ENCODE data around the gene SGTB.

Gene SGTB

GRCh38 chr5:65721720-65722574 lies at the start of gene SGTB, which contains the start of gene NLN:
SGTB (minus strand) TSS chr5:65722109; CDS start chr5:65720807, 1,302 bp downstream.
NLN (plus strand) TSS chr5:65722205; CDS start chr5:65722374, 169 bp downstream.
- peak; percentile 98 for DNase-seq (ENCODE audit: low spot score)

- no peak for DNase-seq (ENCODE audit: low spot score)
These were observed 49.4 kb upstream of the SGTB start for GRCh38 chr5:65771266-65771665.

- DNase-seq (ENCODE audit: low spot score), result peak; percentile 74
These were observed 47.6 kb upstream of the SGTB start for GRCh38 chr5:65769539-65769938.

- no peak for DNase-seq (ENCODE audit: low spot score)
These were observed 46.9 kb upstream of the SGTB start for GRCh38 chr5:65768723-65769346.

- DNase-seq (ENCODE audit: low spot score), result no peak
These were observed 45.7 kb upstream of the SGTB start for GRCh38 chr5:65767565-65767964.

GRCh38 chr5:65766781-65767180 lies 44.9 kb upstream of the SGTB start:
- DNase-seq (ENCODE audit: low spot score), result no peak

GRCh38 chr5:65766175-65766574 lies 44.3 kb upstream of the SGTB start:
- no peak for DNase-seq (ENCODE audit: low spot score)

GRCh38 chr5:65765582-65765981 lies 43.7 kb upstream of the SGTB start:
- no peak for DNase-seq (ENCODE audit: low spot score)

GRCh38 chr5:65762234-65762633 lies 40.3 kb upstream of the SGTB start:
- no peak for DNase-seq (ENCODE audit: low spot score)

- DNase-seq (ENCODE audit: low spot score), result peak; percentile 73
These were observed 38.8 kb upstream of the SGTB start for GRCh38 chr5:65760504-65761275.

- no peak for DNase-seq (ENCODE audit: low spot score)
These were observed 36.7 kb upstream of the SGTB start for GRCh38 chr5:65758546-65759144.

- DNase-seq (ENCODE audit: low spot score), result no peak
These were observed 31.3 kb upstream of the SGTB start for GRCh38 chr5:65753189-65753588.

GRCh38 chr5:65750938-65751337 lies 29.0 kb upstream of the SGTB start:
- DNase-seq (ENCODE audit: low spot score), result no peak

GRCh38 chr5:65749956-65750355 lies 28.0 kb upstream of the SGTB start:
- no peak for DNase-seq (ENCODE audit: low spot score)

GRCh38 chr5:65749221-65749844 lies 27.4 kb upstream of the SGTB start:
- no peak for DNase-seq (ENCODE audit: low spot score)

- DNase-seq (ENCODE audit: low spot score), result peak; percentile 75
These were observed 20.8 kb upstream of the SGTB start for GRCh38 chr5:65742565-65743231.

GRCh38 chr5:65739162-65739561 lies 17.3 kb upstream of the SGTB start:
- DNase-seq (ENCODE audit: low spot score), result no peak

GRCh38 chr5:65738305-65738704 lies 16.4 kb upstream of the SGTB start:
- no peak for DNase-seq (ENCODE audit: low spot score)

GRCh38 chr5:65737842-65738241 lies 15.9 kb upstream of the SGTB start:
- DNase-seq (ENCODE audit: low spot score), result no peak

GRCh38 chr5:65736011-65736410 lies 14.1 kb upstream of the SGTB start:
- DNase-seq (ENCODE audit: low spot score), result no peak

- DNase-seq (ENCODE audit: low spot score), result no peak
These were observed 13.0 kb upstream of the SGTB start for GRCh38 chr5:65734921-65735320.
